Measurements from ENCODE around the gene RAB34. TPM values are rescaled to one million over a fixed set of nuclear protein-coding genes. Genes with fewer than 3 reads are reported as not detected.

The RAB34 gene
- total and polyA plus RNA-seq, 9 of the 15 experiments (the other 6 are each of a cell fraction or from before 2014, with no cell fraction given): 0.07 to 3.8 (median 0.46) TPM; not detected in 1

- TF ChIP-seq ZBTB43 (CRISPR knock-in tag; IDR thresholded peaks at IDR 0.05) (no peak), SREBF1 (IDR thresholded peaks at IDR 0.05; ENCODE audit: borderline replicate concordance, low read depth, low read length) (no peak), KHSRP (IDR thresholded peaks at IDR 0.05) (no peak; the same call in 1 of the 2 replicates), ZNF589 (CRISPR knock-in tag; IDR thresholded peaks at IDR 0.05; ENCODE audit: low read depth) (0 out of 2 replicates have a peak, but pooled peaks have one; percentile 21), ATF1 (CRISPR knock-in tag; IDR thresholded peaks at IDR 0.05) (no peak), ATF1 (tag; IDR thresholded peaks at IDR 0.05) (no peak; the same call in 1 of the 2 replicates), ARID3B (CRISPR knock-in tag; IDR thresholded peaks at IDR 0.05; ENCODE audit: borderline replicate concordance) (no peak), POLR3A (IDR thresholded peaks at IDR 0.05; ENCODE audit: borderline replicate concordance, extremely low read depth, insufficient read depth, insufficient read length) (no peak), BCOR (IDR thresholded peaks at IDR 0.05) (no peak), SIN3B (IDR thresholded peaks at IDR 0.05; ENCODE audit: low read depth) (no peak), ZC3H11A (IDR thresholded peaks at IDR 0.05; ENCODE audit: low read depth, low read length) (no peak), RBM34 (IDR thresholded peaks at IDR 0.05; ENCODE audit: borderline replicate concordance, insufficient read depth, low read length) (no peak), ELF1 (tag; IDR thresholded peaks at IDR 0.05) (no peak), FOXA1 (IDR thresholded peaks at IDR 0.05; ENCODE audit: borderline replicate concordance) (no peak), TCF7 (IDR thresholded peaks at IDR 0.05; ENCODE audit: borderline replicate concordance) (no peak), SAP30 (IDR thresholded peaks at IDR 0.05; ENCODE audit: borderline replicate concordance, insufficient read depth, low read depth, low read length, poor library complexity, severe bottlenecking) (no peak), PHF8 (IDR thresholded peaks at IDR 0.05; ENCODE audit: borderline replicate concordance, low read length) (no peak), SUPT5H (IDR thresholded peaks at IDR 0.05) (peak; percentile 87)
- TF ChIP-seq, protein P1, sequence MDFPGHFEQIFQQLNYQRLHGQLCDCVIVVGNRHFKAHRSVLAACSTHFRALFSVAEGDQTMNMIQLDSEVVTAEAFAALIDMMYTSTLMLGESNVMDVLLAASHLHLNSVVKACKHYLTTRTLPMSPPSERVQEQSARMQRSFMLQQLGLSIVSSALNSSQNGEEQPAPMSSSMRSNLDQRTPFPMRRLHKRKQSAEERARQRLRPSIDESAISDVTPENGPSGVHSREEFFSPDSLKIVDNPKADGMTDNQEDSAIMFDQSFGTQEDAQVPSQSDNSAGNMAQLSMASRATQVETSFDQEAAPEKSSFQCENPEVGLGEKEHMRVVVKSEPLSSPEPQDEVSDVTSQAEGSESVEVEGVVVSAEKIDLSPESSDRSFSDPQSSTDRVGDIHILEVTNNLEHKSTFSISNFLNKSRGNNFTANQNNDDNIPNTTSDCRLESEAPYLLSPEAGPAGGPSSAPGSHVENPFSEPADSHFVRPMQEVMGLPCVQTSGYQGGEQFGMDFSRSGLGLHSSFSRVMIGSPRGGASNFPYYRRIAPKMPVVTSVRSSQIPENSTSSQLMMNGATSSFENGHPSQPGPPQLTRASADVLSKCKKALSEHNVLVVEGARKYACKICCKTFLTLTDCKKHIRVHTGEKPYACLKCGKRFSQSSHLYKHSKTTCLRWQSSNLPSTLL (IDR thresholded peaks at IDR 0.05): no peak
- TF ChIP-seq, protein P2, sequence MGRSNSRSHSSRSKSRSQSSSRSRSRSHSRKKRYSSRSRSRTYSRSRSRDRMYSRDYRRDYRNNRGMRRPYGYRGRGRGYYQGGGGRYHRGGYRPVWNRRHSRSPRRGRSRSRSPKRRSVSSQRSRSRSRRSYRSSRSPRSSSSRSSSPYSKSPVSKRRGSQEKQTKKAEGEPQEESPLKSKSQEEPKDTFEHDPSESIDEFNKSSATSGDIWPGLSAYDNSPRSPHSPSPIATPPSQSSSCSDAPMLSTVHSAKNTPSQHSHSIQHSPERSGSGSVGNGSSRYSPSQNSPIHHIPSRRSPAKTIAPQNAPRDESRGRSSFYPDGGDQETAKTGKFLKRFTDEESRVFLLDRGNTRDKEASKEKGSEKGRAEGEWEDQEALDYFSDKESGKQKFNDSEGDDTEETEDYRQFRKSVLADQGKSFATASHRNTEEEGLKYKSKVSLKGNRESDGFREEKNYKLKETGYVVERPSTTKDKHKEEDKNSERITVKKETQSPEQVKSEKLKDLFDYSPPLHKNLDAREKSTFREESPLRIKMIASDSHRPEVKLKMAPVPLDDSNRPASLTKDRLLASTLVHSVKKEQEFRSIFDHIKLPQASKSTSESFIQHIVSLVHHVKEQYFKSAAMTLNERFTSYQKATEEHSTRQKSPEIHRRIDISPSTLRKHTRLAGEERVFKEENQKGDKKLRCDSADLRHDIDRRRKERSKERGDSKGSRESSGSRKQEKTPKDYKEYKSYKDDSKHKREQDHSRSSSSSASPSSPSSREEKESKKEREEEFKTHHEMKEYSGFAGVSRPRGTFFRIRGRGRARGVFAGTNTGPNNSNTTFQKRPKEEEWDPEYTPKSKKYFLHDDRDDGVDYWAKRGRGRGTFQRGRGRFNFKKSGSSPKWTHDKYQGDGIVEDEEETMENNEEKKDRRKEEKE (IDR thresholded peaks at IDR 0.05; ENCODE audit: borderline replicate concordance in 1 of 2, control insufficient read depth in 1 of 2, low read depth in 2 of 2, low read length in 1 of 2): 0 out of 4 replicates have a peak, but pooled peaks of 1 of the 2 experiments have one; percentile 2
These were observed 7.0 kb upstream of the RAB34 start (continued) for GRCh38 chr17:28724500-28725165.
